ENCODE results near the gene TXK. TPM values are rescaled to one million over a fixed set of nuclear protein-coding genes. Genes with fewer than 3 reads are reported as not detected.

Gene TXK
- total RNA-seq, 3 donors from 2014 or later (not counting 1 experiment from before 2014, with no cell fraction given): 197 to 338 (median 225) TPM

DNA sequence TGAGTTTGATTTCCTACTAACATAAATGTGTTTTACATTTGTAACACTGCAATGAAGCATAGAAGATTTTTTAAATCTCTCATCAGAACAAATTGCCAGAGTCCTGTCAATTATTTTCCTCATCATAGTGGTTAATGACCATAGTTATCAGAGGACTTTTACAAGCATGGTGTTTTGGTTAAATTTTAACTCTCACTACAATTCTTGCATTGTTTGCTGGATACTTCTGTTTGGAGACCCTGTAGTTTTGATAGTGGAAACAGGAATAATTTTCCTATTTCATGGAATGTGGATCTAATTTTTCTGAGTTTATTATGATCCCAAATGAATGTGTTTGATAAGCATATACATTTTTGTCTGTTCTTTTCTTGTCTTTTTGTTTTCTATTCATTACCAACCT is 100.6 kb downstream of the TXK start:
- Mint-ChIP-seq H3K4me3 (no peak overlapping the region), H3K36me3 (no peaks in the 10 kb centered on the region), H3K27ac (peak overlapping the region in 1 of 2 donors; percentile 19), H3K9me3 (no peaks in the 10 kb centered on the region), H3K4me1 (peaks cover 10 to 11% of the 10 kb centered on the region in 2 donors), H3K27me3 (ENCODE audit: low read depth in 2 of 2) (peaks cover 3 to 17% of the 10 kb centered on the region in 2 donors)
- no peak for DNase-seq
- Histone ChIP-seq H3K27ac (ENCODE audit: low read length) (no peak overlapping the region), H3K9me3 (ENCODE audit: control insufficient read depth, insufficient read depth, low read length) (no peaks in the 10 kb centered on the region), H3K36me3 (ENCODE audit: control insufficient read depth, insufficient read depth, low read length) (no peaks in the 10 kb centered on the region), H3K4me3 (ENCODE audit: low read length) (no peak overlapping the region), H3K4me1 (ENCODE audit: control insufficient read depth, insufficient read depth, low read length) (peaks cover 8% of the 10 kb centered on the region), H3K27me3 (ENCODE audit: control insufficient read depth, insufficient read depth, low read length) (no peaks in the 10 kb centered on the region)
- ATAC-seq: no peak
- TF ChIP-seq, protein P1, sequence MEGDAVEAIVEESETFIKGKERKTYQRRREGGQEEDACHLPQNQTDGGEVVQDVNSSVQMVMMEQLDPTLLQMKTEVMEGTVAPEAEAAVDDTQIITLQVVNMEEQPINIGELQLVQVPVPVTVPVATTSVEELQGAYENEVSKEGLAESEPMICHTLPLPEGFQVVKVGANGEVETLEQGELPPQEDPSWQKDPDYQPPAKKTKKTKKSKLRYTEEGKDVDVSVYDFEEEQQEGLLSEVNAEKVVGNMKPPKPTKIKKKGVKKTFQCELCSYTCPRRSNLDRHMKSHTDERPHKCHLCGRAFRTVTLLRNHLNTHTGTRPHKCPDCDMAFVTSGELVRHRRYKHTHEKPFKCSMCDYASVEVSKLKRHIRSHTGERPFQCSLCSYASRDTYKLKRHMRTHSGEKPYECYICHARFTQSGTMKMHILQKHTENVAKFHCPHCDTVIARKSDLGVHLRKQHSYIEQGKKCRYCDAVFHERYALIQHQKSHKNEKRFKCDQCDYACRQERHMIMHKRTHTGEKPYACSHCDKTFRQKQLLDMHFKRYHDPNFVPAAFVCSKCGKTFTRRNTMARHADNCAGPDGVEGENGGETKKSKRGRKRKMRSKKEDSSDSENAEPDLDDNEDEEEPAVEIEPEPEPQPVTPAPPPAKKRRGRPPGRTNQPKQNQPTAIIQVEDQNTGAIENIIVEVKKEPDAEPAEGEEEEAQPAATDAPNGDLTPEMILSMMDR (IDR thresholded peaks at IDR 0.05): no peak
- intact Hi-C loops (cut with micrococcal nuclease): loop anchor here (1.0 kb wide), 1 partner anchor 108 kb away; no protein-coding TSS in a partner anchor

GRCh38 chr4:48032721-48033120 is 101.3 kb downstream of the TXK start:
- Mint-ChIP-seq H3K4me3 (no peak overlapping the region), H3K9me3 (no peaks in the 10 kb centered on the region), H3K27me3 (ENCODE audit: low read depth in 2 of 2) (peaks cover 10 to 17% of the 10 kb centered on the region in 2 donors), H3K36me3 (no peaks in the 10 kb centered on the region), H3K4me1 (peaks cover 13 to 15% of the 10 kb centered on the region in 2 donors), H3K27ac (no peak overlapping the region)
- ATAC-seq: no peak
- TF ChIP-seq, protein P1 (IDR thresholded peaks at IDR 0.05): no peak
- Histone ChIP-seq H3K36me3 (ENCODE audit: control insufficient read depth, insufficient read depth, low read length) (no peaks in the 10 kb centered on the region), H3K4me3 (ENCODE audit: low read length) (no peak overlapping the region), H3K27ac (ENCODE audit: low read length) (no peak overlapping the region), H3K4me1 (ENCODE audit: control insufficient read depth, insufficient read depth, low read length) (peaks cover 8% of the 10 kb centered on the region), H3K27me3 (ENCODE audit: control insufficient read depth, insufficient read depth, low read length) (no peaks in the 10 kb centered on the region), H3K9me3 (ENCODE audit: control insufficient read depth, insufficient read depth, low read length) (no peaks in the 10 kb centered on the region)
- no peak for DNase-seq
- intact Hi-C loops (cut with micrococcal nuclease): loop anchor here (1.0 kb wide), 1 partner anchor 109 kb away; no protein-coding TSS in a partner anchor

DNA sequence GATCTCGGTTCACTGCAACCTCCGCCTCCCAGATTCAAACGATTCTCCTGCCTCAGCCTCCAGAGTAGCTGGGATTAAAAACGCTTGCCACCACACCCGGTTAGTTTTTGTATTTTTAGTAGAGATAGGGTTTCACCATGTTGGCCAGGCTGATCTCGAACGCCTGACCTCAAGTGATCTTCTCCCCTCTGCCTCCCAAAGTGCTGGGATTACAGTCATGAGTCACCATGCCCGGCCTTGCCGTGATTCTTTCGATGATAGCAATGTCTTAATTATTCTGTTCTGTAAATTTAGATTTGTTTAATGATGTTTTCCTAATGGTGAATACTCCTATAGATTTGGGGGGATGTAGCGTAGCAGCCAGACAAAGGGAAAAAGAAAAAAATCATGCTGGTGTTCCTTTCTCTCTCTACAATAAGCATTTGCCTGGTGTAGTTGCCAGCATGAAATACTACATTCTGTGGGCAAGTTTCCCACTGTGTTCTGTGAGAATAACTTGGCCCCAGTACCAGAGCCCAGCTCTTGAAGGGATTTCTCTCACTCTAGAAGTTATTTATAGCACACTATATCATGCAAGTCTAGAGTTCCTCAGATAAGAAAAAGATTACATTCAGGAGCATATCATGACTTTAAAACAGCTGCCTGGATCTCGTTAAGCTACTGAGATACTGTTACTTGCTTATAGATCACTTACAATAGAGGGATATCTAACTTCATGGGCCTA is 102.1 kb downstream of the TXK start:
- no peaks in the 10 kb centered on the region for H3K36me3 ChIP-seq (ENCODE audit: control insufficient read depth, insufficient read depth, low read length)
- Mint-ChIP-seq H3K9me3 (no peaks in the 10 kb centered on the region), H3K27me3 (ENCODE audit: low read depth in 2 of 2) (peaks cover 11 to 17% of the 10 kb centered on the region in 2 donors), H3K27ac (no peak overlapping the region), H3K4me3 (no peak overlapping the region), H3K36me3 (no peaks in the 10 kb centered on the region), H3K4me1 (peaks cover 13 to 15% of the 10 kb centered on the region in 2 donors)
- DNase-seq (no peak), ATAC-seq (no peak)
- peaks cover 8% of the 10 kb centered on the region for H3K4me1 ChIP-seq (ENCODE audit: control insufficient read depth, insufficient read depth, low read length)
- WGBS (ENCODE audit: insufficient coverage): 91% methylated on average over 11 of the region's 12 CpGs
- TF ChIP-seq, protein P1 (IDR thresholded peaks at IDR 0.05): no peak
- H3K27me3 ChIP-seq (ENCODE audit: control insufficient read depth, insufficient read depth, low read length): no peaks in the 10 kb centered on the region
- H3K4me3 ChIP-seq (ENCODE audit: low read length): no peak overlapping the region
- intact Hi-C loops (cut with micrococcal nuclease): no loop called here
- no peak overlapping the region for H3K27ac ChIP-seq (ENCODE audit: low read length)
- no peaks in the 10 kb centered on the region for H3K9me3 ChIP-seq (ENCODE audit: control insufficient read depth, insufficient read depth, low read length)

DNA sequence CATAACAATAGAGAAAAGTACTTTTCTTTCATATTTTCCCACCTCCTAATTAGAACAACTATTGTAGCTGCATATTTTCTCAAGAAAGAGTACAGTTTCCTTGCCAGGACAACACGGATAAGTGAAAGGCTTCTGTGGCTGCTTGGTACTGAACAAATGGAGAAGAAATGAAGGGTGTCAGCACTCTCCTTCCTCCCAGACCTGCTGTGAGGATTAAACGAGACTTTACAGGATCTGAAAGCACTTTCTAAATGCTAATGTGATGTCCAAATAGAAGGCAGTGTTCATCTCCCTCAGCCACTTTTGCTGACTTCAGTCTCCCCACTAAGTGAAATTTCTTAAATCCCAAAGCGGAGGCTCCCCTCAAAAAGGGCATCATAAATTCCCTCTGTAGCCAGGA is 103.6 kb downstream of the TXK start:
- TF ChIP-seq, protein P1 (IDR thresholded peaks at IDR 0.05): no peak
- ATAC-seq: no peak
- Histone ChIP-seq H3K27me3 (ENCODE audit: control insufficient read depth, insufficient read depth, low read length) (no peaks in the 10 kb centered on the region), H3K27ac (ENCODE audit: low read length) (no peak overlapping the region), H3K36me3 (ENCODE audit: control insufficient read depth, insufficient read depth, low read length) (no peaks in the 10 kb centered on the region), H3K4me3 (ENCODE audit: low read length) (no peak overlapping the region), H3K4me1 (ENCODE audit: control insufficient read depth, insufficient read depth, low read length) (peaks cover 5% of the 10 kb centered on the region), H3K9me3 (ENCODE audit: control insufficient read depth, insufficient read depth, low read length) (no peaks in the 10 kb centered on the region)
- Mint-ChIP-seq H3K4me3 (no peak overlapping the region), H3K27me3 (ENCODE audit: low read depth in 2 of 2) (peaks cover 11 to 15% of the 10 kb centered on the region in 2 donors), H3K4me1 (peaks cover 13 to 15% of the 10 kb centered on the region in 2 donors), H3K27ac (no peak overlapping the region), H3K9me3 (no peaks in the 10 kb centered on the region), H3K36me3 (no peaks in the 10 kb centered on the region)
- intact Hi-C loops (cut with micrococcal nuclease): no loop called here
- DNase-seq: no peak
- 85% methylated on average over 3 of the region's 3 CpGs for WGBS (ENCODE audit: insufficient coverage)
